H1 (cell line): Measurements from ENCODE around the gene GAS7. TPM values are rescaled to one million over a fixed set of nuclear protein-coding genes. Genes with fewer than 3 reads are reported as not detected.

Experiments
- ASH2L ChIP-seq: fragments of 200-600, 300-600 bp; sonication (generic); IDR thresholded peaks from one replicate; pipeline ENCODE4 v1.7.1; 2017; ENCODE audit warnings: low read length
- BCL11A ChIP-seq, 2 experiments: IDR thresholded peaks; one replicate each; pipeline ENCODE4 v1.6.1; 2011; ENCODE audit warnings: low read depth in 2 of 2, low read length in 2 of 2, mild to moderate bottlenecking in 2 of 2
- CBX8 ChIP-seq: fragments of 300-800, 300-1000 bp; sonication (generic); IDR thresholded peaks from 2 replicates; pipeline ENCODE4 v1.7.1; 2016; ENCODE audit warnings: low read depth, low read length, borderline replicate concordance
- EZH2 ChIP-seq: fragments of 200-600 bp; sonication (generic); IDR thresholded peaks from 2 replicates; pipeline ENCODE4 v1.7.1; 2012; ENCODE audit warnings: low read depth, mild to moderate bottlenecking, moderate library complexity, low read length, inconsistent platforms; ENCODE audit not compliant: severe bottlenecking
- FOSL1 ChIP-seq: IDR thresholded peaks from 2 replicates; pipeline ENCODE4 v1.6.1; 2011; ENCODE audit warnings: mild to moderate bottlenecking, low read depth, low read length, moderate library complexity; ENCODE audit not compliant: insufficient read depth
- GTF2F1 ChIP-seq: IDR thresholded peaks from 2 replicates; pipeline ENCODE4 v1.6.1; 2012; ENCODE audit warnings: low read depth, low read length, improper control_type of control experiment, borderline replicate concordance
- MAFK ChIP-seq: IDR thresholded peaks from 2 replicates; pipeline ENCODE4 v1.6.1; 2012; ENCODE audit warnings: low read depth, mild to moderate bottlenecking, improper control_type of control experiment, low read length
- NANOG ChIP-seq: IDR thresholded peaks from 2 replicates; pipeline ENCODE4 v1.6.1; 2011; ENCODE audit warnings: low read length, low read depth, mild to moderate bottlenecking, inconsistent platforms; ENCODE audit not compliant: insufficient read depth, poor library complexity, severe bottlenecking
- NRF1 ChIP-seq: IDR thresholded peaks from 2 replicates; pipeline ENCODE4 v1.6.1; 2011; ENCODE audit warnings: mild to moderate bottlenecking, low read depth, low read length, improper control_type of control experiment
- PHF8 ChIP-seq: fragments of 200-600 bp; sonication (generic); conservative IDR thresholded peaks from 2 replicates; pipeline ENCODE4 v1.7.1; 2012; ENCODE audit warnings: low read depth, mild to moderate bottlenecking, inconsistent platforms, low read length, moderate library complexity
- RBBP5 ChIP-seq: IDR thresholded peaks from 2 replicates; pipeline ENCODE4 v1.7.1; 2012; ENCODE audit warnings: low read depth, mild to moderate bottlenecking, inconsistent platforms, low read length, moderate library complexity, borderline replicate concordance
- RFX5 ChIP-seq: IDR thresholded peaks from 2 replicates; pipeline ENCODE4 v1.6.1; 2011; ENCODE audit warnings: low read depth, low read length, improper control_type of control experiment, borderline replicate concordance
- SAP30 ChIP-seq: fragments of 300-600 bp; sonication (generic); IDR thresholded peaks from 2 replicates; pipeline ENCODE4 v1.7.1; 2012; ENCODE audit warnings: low read length, moderate library complexity, mild to moderate bottlenecking, inconsistent platforms; ENCODE audit not compliant: insufficient read depth, insufficient replicate concordance
- SIN3A ChIP-seq, 2 experiments: IDR thresholded peaks in 1 of 2; conservative IDR thresholded peaks in 1 of 2; 2 replicates each; pipeline ENCODE4 v1.6.1; 2011 to 2012; ENCODE audit warnings: low read length in 2 of 2, improper control_type of control experiment in 1 of 2, low read depth in 1 of 2, mild to moderate bottlenecking in 1 of 2
- SP2 ChIP-seq: IDR thresholded peaks from 2 replicates; pipeline ENCODE4 v1.6.1; 2012; ENCODE audit warnings: mild to moderate bottlenecking, low read length, inconsistent platforms
- SP4 ChIP-seq: IDR thresholded peaks from 2 replicates; pipeline ENCODE4 v1.6.1; 2012; ENCODE audit warnings: low read length, inconsistent platforms
- TAF7 ChIP-seq: optimal IDR thresholded peaks from 2 replicates; pipeline ENCODE3; 2011; ENCODE audit warnings: low read depth, mild to moderate bottlenecking, inconsistent platforms, low read length, moderate library complexity, borderline replicate concordance
- ZNF274 ChIP-seq: IDR thresholded peaks from 2 replicates; pipeline ENCODE4 v1.7.0; 2012; ENCODE audit warnings: low read length, borderline replicate concordance; ENCODE audit errors: extremely low read depth
- polyA plus RNA-seq, 7 experiments: library from polyadenylated mRNA; depleted of rRNA in 3 of 7; stranded (reverse) in 5 of 7; unstranded in 2 of 7; fragments of >200 nt in 5 of 7; fragments of 200-250 nt in 2 of 7; gene quantifications; 1 replicate in 5 of 7; 2 replicates in 1 of 7; 4 replicates in 1 of 7; pipeline versions ENCODE4 v1.2.1 to v1.2.3, GENCODE V29; 2011 to 2013; ENCODE audit warnings: missing spikeins in 2 of 7, mixed read lengths in 2 of 7
- total RNA-seq: library from RNA; stranded (reverse); fragmentation: NEBNext Ultra II Directional; extraction: Animal tissue kit (Norgen Biotek cat#: 25700); gene quantifications from 2 replicates; pipeline ENCODE4 v1.2.1, GENCODE V29; 2021
- TF ChIP-seq, protein P1 (sequence below): IDR thresholded peaks from 2 replicates; pipeline ENCODE4 v1.6.1; 2011; ENCODE audit warnings: low read length, improper control_type of control experiment
- TF ChIP-seq, protein P2 (sequence below): IDR thresholded peaks from 2 replicates; pipeline ENCODE4 v1.6.1; 2012; ENCODE audit warnings: low read length, inconsistent platforms

The GAS7 gene
- total and polyA plus RNA-seq, 2 of the 8 experiments (the other 6 are each of a cell fraction or from before 2014, with no cell fraction given), result 5.0 to 14.5 TPM

DNA sequence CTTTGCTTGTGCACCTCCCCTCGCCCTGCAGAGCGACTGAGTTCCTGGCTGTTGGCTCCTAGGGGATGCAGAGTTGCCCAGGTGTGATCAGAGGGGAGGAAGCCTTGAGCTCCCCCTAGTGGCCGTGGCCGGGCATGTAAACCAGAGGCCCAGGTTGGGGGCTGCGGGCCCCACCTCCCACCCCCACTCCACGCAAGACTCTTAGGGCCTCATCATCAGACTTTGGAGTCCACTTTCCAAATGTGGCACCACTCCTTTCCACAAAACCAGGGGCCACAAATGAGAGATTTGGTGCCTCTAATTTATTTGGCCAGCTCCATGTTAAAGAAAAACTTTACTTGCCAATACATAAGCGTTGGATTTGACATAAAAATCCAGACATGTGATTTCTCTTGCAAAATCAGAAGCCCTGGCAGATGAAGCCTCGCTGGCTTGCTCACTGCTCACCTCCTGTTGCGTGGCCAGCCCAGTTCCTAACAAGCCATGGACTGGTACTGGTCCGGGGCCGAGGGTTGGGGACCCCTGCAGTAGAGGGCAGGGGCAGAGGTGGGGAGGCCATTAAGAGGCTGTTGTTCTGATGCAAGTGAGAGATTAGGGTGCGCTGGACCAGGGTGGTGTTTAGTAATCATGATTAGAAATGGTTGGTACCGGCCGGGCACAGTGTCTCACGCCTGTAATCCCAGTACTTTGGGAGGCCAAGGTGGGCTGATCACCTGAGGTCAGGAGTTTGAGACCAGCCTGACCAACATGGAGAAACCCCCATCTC is 28.7 kb upstream of the GAS7 start (continued):
- no peak for TF ChIP-seq SAP30
- TF ChIP-seq FOSL1, result no peak
- TF ChIP-seq EZH2, result no peak
- TF ChIP-seq MAFK, result no peak
- TF ChIP-seq NRF1, result no peak
- no peak for TF ChIP-seq ASH2L
- no peak for TF ChIP-seq SP2
- no peak for TF ChIP-seq TAF7
- TF ChIP-seq, protein P1, sequence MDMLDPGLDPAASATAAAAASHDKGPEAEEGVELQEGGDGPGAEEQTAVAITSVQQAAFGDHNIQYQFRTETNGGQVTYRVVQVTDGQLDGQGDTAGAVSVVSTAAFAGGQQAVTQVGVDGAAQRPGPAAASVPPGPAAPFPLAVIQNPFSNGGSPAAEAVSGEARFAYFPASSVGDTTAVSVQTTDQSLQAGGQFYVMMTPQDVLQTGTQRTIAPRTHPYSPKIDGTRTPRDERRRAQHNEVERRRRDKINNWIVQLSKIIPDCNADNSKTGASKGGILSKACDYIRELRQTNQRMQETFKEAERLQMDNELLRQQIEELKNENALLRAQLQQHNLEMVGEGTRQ, result no peak
- TF ChIP-seq CBX8, result no peak
- TF ChIP-seq RBBP5, result no peak
- TF ChIP-seq, protein P2, sequence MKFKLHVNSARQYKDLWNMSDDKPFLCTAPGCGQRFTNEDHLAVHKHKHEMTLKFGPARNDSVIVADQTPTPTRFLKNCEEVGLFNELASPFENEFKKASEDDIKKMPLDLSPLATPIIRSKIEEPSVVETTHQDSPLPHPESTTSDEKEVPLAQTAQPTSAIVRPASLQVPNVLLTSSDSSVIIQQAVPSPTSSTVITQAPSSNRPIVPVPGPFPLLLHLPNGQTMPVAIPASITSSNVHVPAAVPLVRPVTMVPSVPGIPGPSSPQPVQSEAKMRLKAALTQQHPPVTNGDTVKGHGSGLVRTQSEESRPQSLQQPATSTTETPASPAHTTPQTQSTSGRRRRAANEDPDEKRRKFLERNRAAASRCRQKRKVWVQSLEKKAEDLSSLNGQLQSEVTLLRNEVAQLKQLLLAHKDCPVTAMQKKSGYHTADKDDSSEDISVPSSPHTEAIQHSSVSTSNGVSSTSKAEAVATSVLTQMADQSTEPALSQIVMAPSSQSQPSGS, result no peak
- TF ChIP-seq SIN3A (conservative IDR thresholded peaks at IDR 0.05 in 1 of 2, IDR thresholded peaks at IDR 0.05 in 1 of 2; ENCODE audit: low read depth in 1 of 2, low read length in 2 of 2), result no peak
- no peak for TF ChIP-seq BCL11A (IDR thresholded peaks at IDR 0.05; ENCODE audit: low read depth in 2 of 2, low read length in 2 of 2)
- no peak for TF ChIP-seq GTF2F1
- TF ChIP-seq SP4, result no peak
- no peak for TF ChIP-seq ZNF274
- TF ChIP-seq NANOG, result no peak
- TF ChIP-seq PHF8, result no peak
- no peak for TF ChIP-seq RFX5
